Ishikawa (cell line): ENCODE measurements around the gene C16orf82.

Experiments
- CEBPB ChIP-seq: IDR thresholded peaks from 2 replicates; pipeline ENCODE4 v1.6.1; 2012
- CREB1 ChIP-seq: IDR thresholded peaks from 2 replicates; pipeline ENCODE4 v1.6.1; 2012; ENCODE audit warnings: low read depth
- EGR1 ChIP-seq: IDR thresholded peaks from 2 replicates; pipeline ENCODE4 v1.6.1; 2012
- EP300 ChIP-seq: IDR thresholded peaks from 2 replicates; pipeline ENCODE4 v1.6.1; 2012; ENCODE audit warnings: borderline replicate concordance
- FOXM1 ChIP-seq: IDR thresholded peaks from 2 replicates; pipeline ENCODE4 v1.6.1; 2012; ENCODE audit warnings: low read depth, borderline replicate concordance
- MAX ChIP-seq: IDR thresholded peaks from 2 replicates; pipeline ENCODE4 v1.6.1; 2012
- NFIC ChIP-seq: IDR thresholded peaks from 2 replicates; pipeline ENCODE4 v1.6.1; 2012
- RAD21 ChIP-seq: IDR thresholded peaks from 2 replicates; pipeline ENCODE4 v1.6.1; 2012; ENCODE audit warnings: low read depth
- REST ChIP-seq: IDR thresholded peaks from 2 replicates; pipeline ENCODE4 v1.6.1; 2012; ENCODE audit warnings: low read depth, mild to moderate bottlenecking
- TAF1 ChIP-seq: IDR thresholded peaks from 2 replicates; pipeline ENCODE4 v1.6.1; 2012; ENCODE audit warnings: low read depth, mild to moderate bottlenecking
- TCF12 ChIP-seq: IDR thresholded peaks from 2 replicates; pipeline ENCODE4 v1.6.1; 2012; ENCODE audit warnings: low read depth
- TEAD4 ChIP-seq: IDR thresholded peaks from 2 replicates; pipeline ENCODE4 v1.6.1; 2012
- USF1 ChIP-seq: IDR thresholded peaks from 2 replicates; pipeline ENCODE4 v1.6.1; 2012
- YY1 ChIP-seq: IDR thresholded peaks from 2 replicates; pipeline ENCODE4 v1.6.1; 2012; ENCODE audit warnings: low read depth
- ZBTB7A ChIP-seq: IDR thresholded peaks from 2 replicates; pipeline ENCODE4 v1.6.1; 2012; ENCODE audit warnings: low read depth

Gene C16orf82

DNA sequence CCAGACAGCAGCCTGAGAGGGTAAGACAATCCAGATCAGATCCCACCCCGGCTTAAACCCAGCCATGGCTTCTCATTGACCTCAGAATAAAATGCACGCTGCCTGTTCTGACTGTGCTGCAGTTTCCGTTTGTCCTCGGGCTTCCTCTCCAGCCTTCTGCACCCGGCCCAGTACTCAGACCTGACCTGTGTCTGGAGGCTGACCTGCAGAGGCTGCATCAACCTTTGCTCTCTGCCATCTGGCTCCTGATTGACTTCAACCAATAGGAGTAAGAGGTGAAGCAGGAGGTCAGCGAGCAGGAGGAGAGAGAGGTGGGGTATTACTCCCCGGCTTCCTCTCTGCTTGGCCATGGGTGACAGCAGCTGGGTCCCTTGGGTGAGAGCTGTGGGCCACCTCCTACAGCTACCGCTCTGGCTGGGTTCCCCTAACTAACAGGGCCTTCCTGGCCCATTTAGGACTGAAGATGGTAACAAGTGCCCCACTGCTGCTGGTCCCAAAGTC, 46.7 kb downstream of the C16orf82 start:
- TF ChIP-seq TCF12 (no peak), EP300 (no peak), REST (no peak), YY1 (no peak), EGR1 (no peak), MAX (no peak), ZBTB7A (no peak), USF1 (no peak), TEAD4 (no peak), TAF1 (no peak), FOXM1 (no peak), RAD21 (no peak)

GRCh38 chr16:27114006-27114405, 47.3 kb downstream of the C16orf82 start:
- TF ChIP-seq RAD21, result no peak
- no peak for TF ChIP-seq EGR1
- TF ChIP-seq YY1, result no peak
- no peak for TF ChIP-seq CEBPB
- TF ChIP-seq FOXM1, result no peak
- no peak for TF ChIP-seq CREB1
- TF ChIP-seq USF1, result no peak
- TF ChIP-seq TAF1, result no peak
- TF ChIP-seq ZBTB7A, result no peak
- TF ChIP-seq REST, result no peak
- no peak for TF ChIP-seq EP300

GRCh38 chr16:27118526-27118925, 51.8 kb downstream of the C16orf82 start:
- TF ChIP-seq CEBPB (no peak), RAD21 (no peak), FOXM1 (no peak), MAX (no peak), USF1 (no peak), CREB1 (no peak), EGR1 (no peak), YY1 (no peak), EP300 (no peak), NFIC (no peak), TEAD4 (no peak), REST (no peak), ZBTB7A (no peak), TAF1 (no peak), TCF12 (no peak)
